Esophagus (tissue), 2 donors: Measurements from ENCODE around the gene FAIM2. TPM values are rescaled to one million over a fixed set of nuclear protein-coding genes. Genes with fewer than 3 reads are reported as not detected.

Source experiments
- H3K27ac ChIP-seq, 2 donors: one replicate each; pipeline ENCODE4 v1.5.1; 2013; ENCODE audit warnings: low read depth in 2 of 2, mild to moderate bottlenecking in 2 of 2, inconsistent platforms in 1 of 2, low read length in 1 of 2, moderate library complexity in 1 of 2
- H3K27me3 ChIP-seq, 2 donors: one replicate each; pipeline ENCODE4 v1.6.1; 2013; ENCODE audit warnings: low read length in 2 of 2, control low read depth in 1 of 2, mild to moderate bottlenecking in 1 of 2; ENCODE audit not compliant: insufficient read depth in 2 of 2, control insufficient read depth in 1 of 2
- H3K36me3 ChIP-seq, 2 donors: one replicate each; pipeline ENCODE4 v1.6.1; 2013; ENCODE audit warnings: low read length in 1 of 2; ENCODE audit not compliant: control insufficient read depth in 2 of 2, insufficient read depth in 2 of 2
- H3K4me1 ChIP-seq, 2 donors: one replicate each; pipeline ENCODE4 v1.6.1; 2013; ENCODE audit warnings: low read length in 1 of 2; ENCODE audit not compliant: control insufficient read depth in 2 of 2, insufficient read depth in 2 of 2
- H3K4me3 ChIP-seq, 2 donors: one replicate each; pipeline ENCODE4 v1.5.1; 2013; ENCODE audit warnings: low read length in 2 of 2, mild to moderate bottlenecking in 2 of 2, low read depth in 1 of 2, moderate library complexity in 1 of 2
- H3K9me3 ChIP-seq, 2 donors: one replicate each; pipeline ENCODE4 v1.6.1; 2013; ENCODE audit warnings: mild to moderate bottlenecking in 2 of 2, low read depth in 1 of 2, low read length in 1 of 2, moderate library complexity in 1 of 2; ENCODE audit not compliant: control insufficient read depth in 2 of 2, insufficient read depth in 1 of 2
- WGBS, 2 donors: extraction: QIAGEN DNeasy Blood & Tissue Kit; methylation state at CpG; one replicate each; pipeline ENCODE4 v1.1.7; 2013; 5-methylcytosine and 5-hydroxymethylcytosine counted together
- polyA plus RNA-seq, 2 donors: library from polyadenylated mRNA; stranded (reverse); fragments of 200-250 nt; gene quantifications; one replicate each; pipeline ENCODE4 v1.2.3, GENCODE V29; 2013
- donor health status: healthy with polysubstance abuse.
- donor health status: Bipolar disorder and iron deficiency.

The FAIM2 gene
- polyA plus RNA-seq, 2 donors: 0.36 to 0.39 TPM

- H3K27me3 ChIP-seq: no peaks in the 10 kb centered on the region
- H3K9me3 ChIP-seq: no peaks in the 10 kb centered on the region
- H3K27ac ChIP-seq: peak overlapping the region in 1 of 2 donors; percentile 26
- WGBS, 2 donors: 57 to 72% methylated on average over 16 of the region's 16 CpGs
- peaks cover 2 to 6% of the 10 kb centered on the region in 2 donors for H3K4me1 ChIP-seq
- H3K4me3 ChIP-seq: no peak overlapping the region
- H3K36me3 ChIP-seq: no peaks in the 10 kb centered on the region
Observed at GRCh38 chr12:49909826-49910225, 6.1 kb upstream of the FAIM2 start.

GRCh38 chr12:49909356-49909755, 5.7 kb upstream of the FAIM2 start:
- WGBS, 2 donors: 87 to 91% methylated on average over 4 of the region's 4 CpGs
- no peaks in the 10 kb centered on the region for H3K9me3 ChIP-seq
- H3K27ac ChIP-seq: peak overlapping the region in 1 of 2 donors; percentile 26
- H3K4me1 ChIP-seq: peaks cover 2 to 6% of the 10 kb centered on the region in 2 donors
- H3K4me3 ChIP-seq: no peak overlapping the region
- H3K27me3 ChIP-seq: no peaks in the 10 kb centered on the region
- H3K36me3 ChIP-seq: no peaks in the 10 kb centered on the region

- 85 to 86% methylated on average over 1 of the region's 1 CpG for WGBS, 2 donors
- Histone ChIP-seq H3K27me3 (no peaks in the 10 kb centered on the region), H3K9me3 (no peaks in the 10 kb centered on the region), H3K4me3 (no peak overlapping the region), H3K36me3 (no peaks in the 10 kb centered on the region), H3K27ac (no peak overlapping the region), H3K4me1 (peaks cover 2 to 6% of the 10 kb centered on the region in 2 donors)
Observed at GRCh38 chr12:49907352-49907751, 3.7 kb upstream of the FAIM2 start.

- Histone ChIP-seq H3K9me3 (no peaks in the 10 kb centered on the region), H3K27ac (no peak overlapping the region), H3K4me3 (no peak overlapping the region), H3K27me3 (no peaks in the 10 kb centered on the region), H3K36me3 (no peaks in the 10 kb centered on the region), H3K4me1 (peaks cover 2 to 4% of the 10 kb centered on the region in 2 donors)
- WGBS, 2 donors: 94 to 96% methylated on average over 7 of the region's 7 CpGs
Observed at GRCh38 chr12:49905718-49906314, 2.1 kb upstream of the FAIM2 start.

- 85% methylated on average over 11 of the region's 11 CpGs for WGBS, 2 donors
- Histone ChIP-seq H3K4me1 (peaks cover under 1 to 4% of the 10 kb centered on the region in 2 donors), H3K36me3 (no peaks in the 10 kb centered on the region), H3K9me3 (no peaks in the 10 kb centered on the region), H3K27ac (peak overlapping the region in 1 of 2 donors; percentile 12), H3K27me3 (no peaks in the 10 kb centered on the region), H3K4me3 (no peak overlapping the region)
Observed at GRCh38 chr12:49904601-49905000, 901 bp upstream of the FAIM2 start.

- H3K9me3 ChIP-seq: no peaks in the 10 kb centered on the region
- H3K27me3 ChIP-seq: no peaks in the 10 kb centered on the region
- no peak overlapping the region for H3K4me3 ChIP-seq
- WGBS, 2 donors: 53 to 56% methylated on average over 12 of the region's 12 CpGs
- no peaks in the 10 kb centered on the region for H3K36me3 ChIP-seq
- H3K4me1 ChIP-seq: peaks cover 0 to 4% of the 10 kb centered on the region in 2 donors
- H3K27ac ChIP-seq: no peak overlapping the region
Observed at GRCh38 chr12:49903351-49903699, 375 bp downstream of the FAIM2 start.

GRCh38 chr12:49902399-49903350, 1.0 kb downstream of the FAIM2 start:
- 80 to 81% methylated on average over 16 of the region's 16 CpGs for WGBS, 2 donors
- H3K27ac ChIP-seq: no peak overlapping the region
- H3K36me3 ChIP-seq: no peaks in the 10 kb centered on the region

GRCh38 chr12:49901986-49902385, 1.7 kb downstream of the FAIM2 start:
- no peaks in the 10 kb centered on the region for H3K36me3 ChIP-seq
- H3K4me1 ChIP-seq: peaks cover 0 to 6% of the 10 kb centered on the region in 2 donors
- no peaks in the 10 kb centered on the region for H3K27me3 ChIP-seq
- WGBS, 2 donors: 88 to 92% methylated on average over 5 of the region's 5 CpGs
- no peak overlapping the region for H3K4me3 ChIP-seq
- no peak overlapping the region for H3K27ac ChIP-seq
- no peaks in the 10 kb centered on the region for H3K9me3 ChIP-seq

More at GRCh38 chr12:49902399-49903350, 1.0 kb downstream of the FAIM2 start:
- H3K9me3 ChIP-seq: no peaks in the 10 kb centered on the region
- H3K4me1 ChIP-seq: peaks cover 0 to 4% of the 10 kb centered on the region in 2 donors
- no peak overlapping the region for H3K4me3 ChIP-seq
- no peaks in the 10 kb centered on the region for H3K27me3 ChIP-seq

GRCh38 chr12:49901026-49901425, 2.7 kb downstream of the FAIM2 start:
- Histone ChIP-seq H3K9me3 (no peaks in the 10 kb centered on the region), H3K36me3 (no peaks in the 10 kb centered on the region), H3K4me3 (no peak overlapping the region), H3K27me3 (no peaks in the 10 kb centered on the region), H3K4me1 (peaks cover 0 to 12% of the 10 kb centered on the region in 2 donors), H3K27ac (no peak overlapping the region)
- 79 to 86% methylated on average over 4 of the region's 4 CpGs for WGBS, 2 donors
